ENCODE data around the gene CANT1.
"Not testable (repeated sequence)": the region's sequence is repeated elsewhere in the genome, so short reads cannot be mapped to it uniquely, and the experiment has no call there.

Gene CANT1

GRCh38 chr17:78967782-78968362 is 41.7 kb downstream of the CANT1 start:
- Histone ChIP-seq H3K4me3 (ENCODE audit: low read length) (no peak overlapping the region), H3K27ac (ENCODE audit: low read depth, low read length) (no peak overlapping the region), H3K36me3 (ENCODE audit: control insufficient read depth, insufficient read depth, low read length) (peaks cover 8% of the 10 kb centered on the region), H3K27me3 (ENCODE audit: control insufficient read depth, insufficient read depth, low read length) (no peaks in the 10 kb centered on the region), H3K4me1 (ENCODE audit: control insufficient read depth, insufficient read depth, low read length) (peaks cover 4% of the 10 kb centered on the region), H3K9ac (ENCODE audit: low read length) (no peak overlapping the region)

GRCh38 chr17:78966910-78967600 is 42.5 kb downstream of the CANT1 start:
- Histone ChIP-seq H3K4me1 (ENCODE audit: control insufficient read depth, insufficient read depth, low read length) (peaks cover 4% of the 10 kb centered on the region), H3K27ac (ENCODE audit: low read depth, low read length) (no peak overlapping the region), H3K27me3 (ENCODE audit: control insufficient read depth, insufficient read depth, low read length) (no peaks in the 10 kb centered on the region), H3K9ac (ENCODE audit: low read length) (no peak overlapping the region), H3K4me3 (ENCODE audit: low read length) (no peak overlapping the region), H3K36me3 (ENCODE audit: control insufficient read depth, insufficient read depth, low read length) (peaks cover 8% of the 10 kb centered on the region)

- Histone ChIP-seq H3K27ac (ENCODE audit: low read depth, low read length) (no peak overlapping the region), H3K4me1 (ENCODE audit: control insufficient read depth, insufficient read depth, low read length) (peaks cover 2% of the 10 kb centered on the region), H3K36me3 (ENCODE audit: control insufficient read depth, insufficient read depth, low read length) (peaks cover 6% of the 10 kb centered on the region), H3K9ac (ENCODE audit: low read length) (no peak overlapping the region), H3K27me3 (ENCODE audit: control insufficient read depth, insufficient read depth, low read length) (no peaks in the 10 kb centered on the region), H3K4me3 (ENCODE audit: low read length) (no peak overlapping the region)
These were observed 43.3 kb downstream of the CANT1 start for GRCh38 chr17:78966123-78966813.

- Histone ChIP-seq H3K4me1 (ENCODE audit: control insufficient read depth, insufficient read depth, low read length) (no peaks in the 10 kb centered on the region), H3K27me3 (ENCODE audit: control insufficient read depth, insufficient read depth, low read length) (no peaks in the 10 kb centered on the region), H3K36me3 (ENCODE audit: control insufficient read depth, insufficient read depth, low read length) (peaks cover 6% of the 10 kb centered on the region), H3K9ac (ENCODE audit: low read length) (no peak overlapping the region), H3K4me3 (ENCODE audit: low read length) (no peak overlapping the region), H3K27ac (ENCODE audit: low read depth, low read length) (no peak overlapping the region)
These were observed 44.1 kb downstream of the CANT1 start for GRCh38 chr17:78965491-78965924.

GRCh38 chr17:78963378-78963777 is 46.2 kb downstream of the CANT1 start:
- Histone ChIP-seq H3K9ac (ENCODE audit: low read length) (no peak overlapping the region), H3K4me1 (ENCODE audit: control insufficient read depth, insufficient read depth, low read length) (no peaks in the 10 kb centered on the region), H3K27me3 (ENCODE audit: control insufficient read depth, insufficient read depth, low read length) (no peaks in the 10 kb centered on the region), H3K36me3 (ENCODE audit: control insufficient read depth, insufficient read depth, low read length) (peaks cover 3% of the 10 kb centered on the region), H3K4me3 (ENCODE audit: low read length) (no peak overlapping the region), H3K27ac (ENCODE audit: low read depth, low read length) (no peak overlapping the region)

- not testable (repeated sequence) for H3K4me3 ChIP-seq (ENCODE audit: low read length); H3K27ac ChIP-seq (ENCODE audit: low read depth, low read length); H3K9ac ChIP-seq (ENCODE audit: low read length); H3K36me3 ChIP-seq (ENCODE audit: control insufficient read depth, insufficient read depth, low read length); H3K4me1 ChIP-seq (ENCODE audit: control insufficient read depth, insufficient read depth, low read length); H3K27me3 ChIP-seq (ENCODE audit: control insufficient read depth, insufficient read depth, low read length)
These were observed 46.6 kb downstream of the CANT1 start for GRCh38 chr17:78962984-78963348.

- Histone ChIP-seq H3K4me3 (ENCODE audit: low read length) (no peak overlapping the region), H3K4me1 (ENCODE audit: control insufficient read depth, insufficient read depth, low read length) (no peaks in the 10 kb centered on the region), H3K27me3 (ENCODE audit: control insufficient read depth, insufficient read depth, low read length) (no peaks in the 10 kb centered on the region), H3K36me3 (ENCODE audit: control insufficient read depth, insufficient read depth, low read length) (no peaks in the 10 kb centered on the region), H3K9ac (ENCODE audit: low read length) (no peak overlapping the region), H3K27ac (ENCODE audit: low read depth, low read length) (no peak overlapping the region)
These were observed 47.1 kb downstream of the CANT1 start for GRCh38 chr17:78962345-78962983.

- no peaks in the 10 kb centered on the region for H3K4me1 ChIP-seq (ENCODE audit: control insufficient read depth, insufficient read depth, low read length)
- H3K4me3 ChIP-seq (ENCODE audit: low read length): no peak overlapping the region
- H3K27me3 ChIP-seq (ENCODE audit: control insufficient read depth, insufficient read depth, low read length): no peaks in the 10 kb centered on the region
- H3K9ac ChIP-seq (ENCODE audit: low read length): no peak overlapping the region
- no peak overlapping the region for H3K27ac ChIP-seq (ENCODE audit: low read depth, low read length)
- no peaks in the 10 kb centered on the region for H3K36me3 ChIP-seq (ENCODE audit: control insufficient read depth, insufficient read depth, low read length)
These were observed 48.0 kb downstream of the CANT1 start for GRCh38 chr17:78961571-78961970.

GRCh38 chr17:78960928-78961327 is 48.6 kb downstream of the CANT1 start:
- Histone ChIP-seq H3K9ac (ENCODE audit: low read length) (no peak overlapping the region), H3K27me3 (ENCODE audit: control insufficient read depth, insufficient read depth, low read length) (no peaks in the 10 kb centered on the region), H3K4me1 (ENCODE audit: control insufficient read depth, insufficient read depth, low read length) (no peaks in the 10 kb centered on the region), H3K27ac (ENCODE audit: low read depth, low read length) (no peak overlapping the region), H3K4me3 (ENCODE audit: low read length) (no peak overlapping the region), H3K36me3 (ENCODE audit: control insufficient read depth, insufficient read depth, low read length) (no peaks in the 10 kb centered on the region)

GRCh38 chr17:78959803-78960202 is 49.8 kb downstream of the CANT1 start:
- H3K36me3 ChIP-seq (ENCODE audit: control insufficient read depth, insufficient read depth, low read length): no peaks in the 10 kb centered on the region

GRCh38 chr17:78958641-78959127 is 50.9 kb downstream of the CANT1 start:
- no peaks in the 10 kb centered on the region for H3K4me1 ChIP-seq (ENCODE audit: control insufficient read depth, insufficient read depth, low read length)
- H3K9ac ChIP-seq (ENCODE audit: low read length): no peak overlapping the region
- H3K36me3 ChIP-seq (ENCODE audit: control insufficient read depth, insufficient read depth, low read length): no peaks in the 10 kb centered on the region
- no peak overlapping the region for H3K27ac ChIP-seq (ENCODE audit: low read depth, low read length)
- H3K27me3 ChIP-seq (ENCODE audit: control insufficient read depth, insufficient read depth, low read length): no peaks in the 10 kb centered on the region
- no peak overlapping the region for H3K4me3 ChIP-seq (ENCODE audit: low read length)

More at GRCh38 chr17:78959803-78960202, 49.8 kb downstream of the CANT1 start:
- Histone ChIP-seq H3K27ac (ENCODE audit: low read depth, low read length) (no peak overlapping the region), H3K4me3 (ENCODE audit: low read length) (no peak overlapping the region), H3K4me1 (ENCODE audit: control insufficient read depth, insufficient read depth, low read length) (no peaks in the 10 kb centered on the region), H3K27me3 (ENCODE audit: control insufficient read depth, insufficient read depth, low read length) (no peaks in the 10 kb centered on the region), H3K9ac (ENCODE audit: low read length) (no peak overlapping the region)

GRCh38 chr17:78957128-78957527 is 52.4 kb downstream of the CANT1 start:
- Histone ChIP-seq H3K27me3 (ENCODE audit: control insufficient read depth, insufficient read depth, low read length) (no peaks in the 10 kb centered on the region), H3K4me1 (ENCODE audit: control insufficient read depth, insufficient read depth, low read length) (no peaks in the 10 kb centered on the region), H3K4me3 (ENCODE audit: low read length) (no peak overlapping the region), H3K36me3 (ENCODE audit: control insufficient read depth, insufficient read depth, low read length) (no peaks in the 10 kb centered on the region), H3K27ac (ENCODE audit: low read depth, low read length) (no peak overlapping the region), H3K9ac (ENCODE audit: low read length) (no peak overlapping the region)

Data from rectal smooth muscle tissue (tissue), 1 donor.